Neural cell (in vitro differentiated cells): ENCODE results near the gene APC.

ENCODE experiments used
- CTCF ChIP-seq: fragments of 450-650 bp; IDR thresholded peaks from 2 replicates; pipeline ENCODE4 v1.5.1; 2014; ENCODE audit warnings: antibody characterized with exemption, mild to moderate bottlenecking, moderate library complexity; ENCODE audit not compliant: poor library complexity, severe bottlenecking
- EZH2 ChIP-seq: fragments of 200-600, 300-800 bp; shearing (Covaris generic), sonication (generic); IDR thresholded peaks from 2 replicates; pipeline ENCODE4 v1.6.1; 2014; ENCODE audit warnings: antibody characterized with exemption, low read length, borderline replicate concordance, mild to moderate bottlenecking; ENCODE audit not compliant: insufficient read depth, poor library complexity, severe bottlenecking
- RAD21 ChIP-seq: fragments of 450-650 bp; conservative IDR thresholded peaks from 2 replicates; pipeline ENCODE4 v1.6.1; 2014; ENCODE audit warnings: antibody characterized with exemption, mild to moderate bottlenecking, moderate library complexity
- REST ChIP-seq: IDR thresholded peaks from 2 replicates; pipeline ENCODE4 v1.6.1; 2012; ENCODE audit warnings: borderline replicate concordance
- SMC3 ChIP-seq: fragments of 450-650 bp; conservative IDR thresholded peaks from 2 replicates; pipeline ENCODE4 v1.6.1; 2014; ENCODE audit warnings: antibody characterized with exemption, mild to moderate bottlenecking, moderate library complexity; ENCODE audit not compliant: poor library complexity

GRCh38 chr5:112857866-112858265 lies 120.2 kb downstream of the APC start:
- no peak for TF ChIP-seq CTCF
- no peak for TF ChIP-seq EZH2
- TF ChIP-seq SMC3 = no peak
- no peak for TF ChIP-seq REST
- no peak for TF ChIP-seq RAD21
